ENCODE results near the gene GRIP2.

GRIP2 gene

DNA sequence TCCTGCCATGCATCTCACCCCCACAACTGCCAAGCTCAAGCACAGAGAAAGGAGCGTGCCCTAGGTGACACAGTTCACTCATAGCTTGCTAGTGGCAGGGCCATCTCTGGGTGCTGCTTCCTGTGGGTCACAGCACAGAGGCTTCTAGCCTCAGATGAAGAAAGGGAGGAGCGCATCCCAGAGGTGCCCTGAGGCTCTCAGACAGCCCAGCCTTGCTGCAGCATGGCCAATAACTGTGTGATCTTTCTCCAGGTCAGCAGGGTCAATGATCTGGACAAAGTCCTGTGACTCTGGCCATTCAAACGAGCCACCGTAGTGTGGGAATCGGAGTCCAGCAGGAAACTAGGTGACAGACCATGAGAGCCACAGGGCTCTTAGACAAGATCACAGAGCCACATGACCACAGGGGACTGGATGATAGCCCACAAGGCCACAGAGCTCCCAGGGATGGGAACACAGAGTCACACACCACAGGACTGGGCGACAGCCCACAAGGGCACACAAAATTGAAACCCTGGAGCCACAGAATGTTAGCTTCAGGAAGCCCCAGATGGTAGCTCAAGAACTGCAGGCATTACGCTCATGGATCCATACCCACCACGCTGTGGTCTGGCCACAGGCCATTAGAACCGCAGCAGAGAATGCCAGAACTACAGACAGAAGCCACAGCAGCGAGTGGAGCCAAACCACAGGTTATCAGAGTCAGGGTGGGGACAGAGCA, 25.9 kb upstream of the GRIP2 start:
- Histone ChIP-seq H3K9me3 (no peaks in the 10 kb centered on the region), H3K4me1 (no peaks in the 10 kb centered on the region), H3K36me3 (no peaks in the 10 kb centered on the region), H3K4me3 (no peak overlapping the region), H3K27me3 (peaks cover 0 to 51% of the 10 kb centered on the region in 2 donors), H3K27ac (no peak overlapping the region)
- TF ChIP-seq, protein P1, sequence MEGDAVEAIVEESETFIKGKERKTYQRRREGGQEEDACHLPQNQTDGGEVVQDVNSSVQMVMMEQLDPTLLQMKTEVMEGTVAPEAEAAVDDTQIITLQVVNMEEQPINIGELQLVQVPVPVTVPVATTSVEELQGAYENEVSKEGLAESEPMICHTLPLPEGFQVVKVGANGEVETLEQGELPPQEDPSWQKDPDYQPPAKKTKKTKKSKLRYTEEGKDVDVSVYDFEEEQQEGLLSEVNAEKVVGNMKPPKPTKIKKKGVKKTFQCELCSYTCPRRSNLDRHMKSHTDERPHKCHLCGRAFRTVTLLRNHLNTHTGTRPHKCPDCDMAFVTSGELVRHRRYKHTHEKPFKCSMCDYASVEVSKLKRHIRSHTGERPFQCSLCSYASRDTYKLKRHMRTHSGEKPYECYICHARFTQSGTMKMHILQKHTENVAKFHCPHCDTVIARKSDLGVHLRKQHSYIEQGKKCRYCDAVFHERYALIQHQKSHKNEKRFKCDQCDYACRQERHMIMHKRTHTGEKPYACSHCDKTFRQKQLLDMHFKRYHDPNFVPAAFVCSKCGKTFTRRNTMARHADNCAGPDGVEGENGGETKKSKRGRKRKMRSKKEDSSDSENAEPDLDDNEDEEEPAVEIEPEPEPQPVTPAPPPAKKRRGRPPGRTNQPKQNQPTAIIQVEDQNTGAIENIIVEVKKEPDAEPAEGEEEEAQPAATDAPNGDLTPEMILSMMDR (IDR thresholded peaks at IDR 0.05): no peak
- DNase-seq: no peak
- intact Hi-C loops (cut with DNase I; ENCODE audit: low total_unique reads): no loop called here

DNA sequence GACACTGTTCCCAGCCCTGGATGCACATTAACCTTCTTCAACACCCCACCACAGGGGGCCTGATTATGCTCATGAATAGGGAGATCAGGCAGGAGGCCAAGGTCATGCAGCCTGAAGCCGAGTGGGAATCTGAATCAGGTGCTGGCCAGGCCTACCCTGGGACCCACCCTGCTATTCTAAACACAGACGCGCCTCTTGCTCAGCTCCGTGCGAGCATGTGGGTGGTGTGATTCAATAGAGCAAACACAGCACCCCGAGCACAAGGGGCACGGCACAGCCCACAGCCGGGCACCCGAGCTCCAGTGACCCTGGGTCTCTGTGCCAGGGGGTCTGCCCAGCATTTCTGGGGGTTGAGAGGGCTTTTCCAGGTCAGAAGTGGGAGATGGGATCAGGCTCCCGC, 24.6 kb upstream of the GRIP2 start:
- Histone ChIP-seq H3K27ac (no peak overlapping the region), H3K9me3 (no peaks in the 10 kb centered on the region), H3K36me3 (no peaks in the 10 kb centered on the region), H3K4me3 (no peak overlapping the region), H3K4me1 (no peaks in the 10 kb centered on the region), H3K27me3 (peaks cover 0 to 46% of the 10 kb centered on the region in 2 donors)
- intact Hi-C loops (cut with DNase I; ENCODE audit: low total_unique reads): no loop called here
- no peak for DNase-seq
- TF ChIP-seq, protein P1 (IDR thresholded peaks at IDR 0.05): no peak

DNA sequence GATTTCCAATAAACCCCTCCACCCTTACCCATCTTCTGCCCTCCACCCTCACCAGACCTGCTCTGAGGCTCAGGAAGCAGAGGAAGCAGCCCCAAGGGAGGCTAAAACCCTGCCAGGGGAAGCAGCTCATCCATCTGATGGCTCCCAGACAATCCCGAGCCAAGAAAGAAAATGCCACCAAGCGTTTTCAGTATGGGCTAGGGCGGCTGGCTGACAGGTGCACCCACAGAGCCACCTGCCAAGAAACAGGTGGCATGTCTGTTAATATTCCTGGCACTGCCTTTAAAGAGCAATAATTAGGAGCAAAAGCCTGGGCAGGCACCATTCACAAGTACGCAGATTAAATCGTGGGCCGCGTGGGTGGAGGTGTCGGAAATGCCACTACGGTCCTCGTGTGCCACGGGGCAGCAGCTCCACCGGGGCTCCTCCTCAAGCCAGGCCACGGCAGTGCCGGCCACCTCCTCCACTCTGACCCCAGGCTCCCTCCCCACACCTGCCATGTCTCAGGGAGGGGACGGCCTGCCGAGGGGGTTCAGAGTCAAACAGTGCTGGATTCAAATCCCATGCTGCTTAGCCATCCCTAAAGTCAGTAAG, 23.9 kb upstream of the GRIP2 start:
- H3K9me3 ChIP-seq: no peaks in the 10 kb centered on the region
- H3K4me1 ChIP-seq: no peaks in the 10 kb centered on the region
- H3K36me3 ChIP-seq: no peaks in the 10 kb centered on the region
- no peak for DNase-seq
- TF ChIP-seq, protein P1 (IDR thresholded peaks at IDR 0.05): no peak
- intact Hi-C loops (cut with DNase I; ENCODE audit: low total_unique reads): no loop called here
- peaks cover 0 to 40% of the 10 kb centered on the region in 2 donors for H3K27me3 ChIP-seq
- no peak overlapping the region for H3K4me3 ChIP-seq
- H3K27ac ChIP-seq: no peak overlapping the region

DNA sequence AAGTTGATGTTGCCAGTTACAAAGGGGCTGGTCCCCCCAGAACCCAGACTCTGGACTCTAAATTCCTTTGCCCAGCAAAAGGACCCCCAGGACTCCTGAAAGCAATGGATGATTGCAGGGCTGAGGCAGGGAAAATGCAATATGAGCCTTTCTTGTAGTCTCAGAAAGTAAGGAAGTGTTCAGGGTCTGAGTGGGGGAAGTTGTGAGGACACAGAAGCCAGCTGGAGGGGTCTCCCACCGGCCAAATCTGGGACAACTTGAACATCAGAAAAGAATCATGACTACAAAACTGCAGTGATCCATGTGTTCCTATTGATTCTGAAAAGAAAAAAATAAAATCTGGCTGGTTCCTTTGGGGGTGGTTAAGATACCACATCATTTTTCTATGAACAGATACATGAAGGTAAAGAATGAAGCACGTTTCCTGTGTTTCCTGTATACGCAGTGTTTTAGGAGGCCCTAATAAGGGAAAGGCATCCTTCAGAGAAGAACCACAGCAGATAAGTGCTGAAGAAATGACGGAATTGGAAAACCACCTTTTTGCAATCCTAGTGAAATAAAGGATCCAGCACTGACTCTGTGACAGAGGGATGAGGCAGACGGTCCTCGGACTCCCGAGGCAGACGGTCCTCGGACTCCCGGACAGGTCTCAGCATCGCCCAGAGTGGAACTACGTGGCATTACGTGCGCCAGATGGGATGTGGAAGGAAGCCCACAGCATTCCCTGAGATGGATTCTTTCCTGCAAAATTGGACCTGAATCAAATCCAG, 22.2 kb upstream of the GRIP2 start:
- Histone ChIP-seq H3K36me3 (no peaks in the 10 kb centered on the region), H3K4me3 (no peak overlapping the region), H3K4me1 (no peaks in the 10 kb centered on the region), H3K27me3 (peaks cover 0 to 43% of the 10 kb centered on the region in 2 donors), H3K27ac (no peak overlapping the region), H3K9me3 (no peaks in the 10 kb centered on the region)
- intact Hi-C loops (cut with DNase I; ENCODE audit: low total_unique reads): no loop called here
- no peak for DNase-seq
- TF ChIP-seq, protein P1 (IDR thresholded peaks at IDR 0.05): no peak

DNA sequence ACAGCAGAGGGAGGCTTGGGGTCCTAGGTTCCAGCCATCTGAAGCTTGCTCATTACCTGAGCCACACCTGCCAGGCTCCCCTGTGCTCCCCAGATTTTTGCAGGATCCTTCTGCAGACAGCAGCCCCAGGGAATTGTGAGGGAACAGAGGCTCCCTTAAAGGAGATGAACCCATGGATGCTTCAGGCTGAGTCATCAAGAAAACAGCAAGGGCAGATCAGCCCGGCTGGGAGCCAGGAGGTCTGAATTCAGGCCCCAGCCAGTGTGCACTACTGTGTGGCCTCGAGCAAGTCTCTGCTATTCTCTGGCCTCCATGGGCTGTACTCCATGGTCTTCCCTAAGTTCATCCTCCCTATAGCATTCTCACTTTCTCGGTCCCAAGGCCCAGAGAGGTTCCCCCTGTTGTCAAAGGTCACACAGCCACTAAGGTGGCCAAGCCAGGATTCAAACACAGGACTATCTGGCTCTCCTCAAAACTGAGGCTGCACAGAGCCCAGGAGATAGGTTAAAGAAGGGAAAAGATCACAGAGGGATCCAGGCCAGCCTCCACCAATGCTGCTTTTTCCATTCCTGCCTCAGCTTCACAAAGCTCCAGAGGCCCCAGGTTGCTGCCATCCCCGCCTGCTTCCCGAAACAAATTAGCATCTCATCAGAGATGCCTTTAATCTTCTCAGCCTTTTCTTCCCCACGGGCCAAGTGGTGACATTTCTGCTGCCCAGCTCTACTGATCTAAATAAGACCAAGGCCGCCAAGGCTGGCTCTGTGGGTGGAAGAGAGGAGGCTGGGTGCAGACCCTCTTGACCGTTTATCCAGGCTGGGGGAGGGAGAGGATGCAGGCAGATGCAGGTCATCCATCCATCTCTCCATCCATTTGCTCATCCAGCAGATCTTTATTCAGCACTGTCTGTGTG, 21.2 kb upstream of the GRIP2 start:
- no peak overlapping the region for H3K4me3 ChIP-seq
- H3K27ac ChIP-seq: no peak overlapping the region
- DNase-seq: no peak
- TF ChIP-seq, protein P1 (IDR thresholded peaks at IDR 0.05): no peak
- H3K4me1 ChIP-seq: no peaks in the 10 kb centered on the region
- intact Hi-C loops (cut with DNase I; ENCODE audit: low total_unique reads): no loop called here
- no peaks in the 10 kb centered on the region for H3K9me3 ChIP-seq
- no peaks in the 10 kb centered on the region for H3K36me3 ChIP-seq
- peaks cover 0 to 45% of the 10 kb centered on the region in 2 donors for H3K27me3 ChIP-seq

Measured in tibial artery (tissue), 4 donors.